Measurements from ENCODE around the gene GABRA5.

DNA sequence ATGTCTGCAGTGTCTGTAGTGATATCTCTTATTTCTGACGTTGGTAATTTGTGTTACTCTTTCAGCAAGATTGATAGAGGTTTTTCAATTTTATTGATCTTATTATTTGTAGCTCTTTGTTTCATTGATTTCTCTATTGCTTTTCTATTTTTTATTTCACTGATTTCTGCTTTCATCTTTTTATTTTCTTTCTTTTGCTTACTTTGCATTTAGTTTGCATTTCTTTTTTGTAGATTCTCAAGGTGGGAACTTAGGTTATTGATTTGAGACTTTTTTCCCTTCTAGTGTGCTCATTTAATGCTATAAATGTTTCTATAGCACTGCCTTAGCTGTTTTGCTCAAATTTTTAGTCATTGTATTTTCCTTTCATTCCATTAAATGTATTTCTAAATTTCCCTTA lies 54.6 kb downstream of the GABRA5 start:
- no peak for TF ChIP-seq KDM1A (CRISPR knock-in tag; IDR thresholded peaks at IDR 0.05)
- no peak for TF ChIP-seq ZNF780A (CRISPR knock-in tag; IDR thresholded peaks at IDR 0.05)

All from HepG2 (cell line).